ENCODE measurements around the gene PYROXD2.

DNA sequence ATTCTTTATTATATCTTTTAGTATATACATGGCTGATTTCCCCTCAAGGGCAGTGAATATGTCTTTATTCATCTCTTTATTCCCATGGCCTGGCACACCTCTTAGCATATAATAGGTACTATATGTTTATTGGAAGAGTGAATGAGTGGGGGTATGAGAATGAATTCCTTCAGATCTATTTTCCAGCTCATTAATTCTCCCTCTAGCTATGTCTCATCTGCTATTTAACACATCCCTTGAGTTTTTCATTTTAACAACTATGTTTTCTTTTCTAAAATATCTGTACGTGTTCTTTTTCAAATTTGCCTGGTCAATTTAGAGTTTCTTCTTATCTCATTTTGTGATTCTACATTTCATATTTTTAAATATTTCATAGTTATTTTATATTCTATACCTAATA is 17.3 kb upstream of the PYROXD2 start:
- TF ChIP-seq, protein P1, sequence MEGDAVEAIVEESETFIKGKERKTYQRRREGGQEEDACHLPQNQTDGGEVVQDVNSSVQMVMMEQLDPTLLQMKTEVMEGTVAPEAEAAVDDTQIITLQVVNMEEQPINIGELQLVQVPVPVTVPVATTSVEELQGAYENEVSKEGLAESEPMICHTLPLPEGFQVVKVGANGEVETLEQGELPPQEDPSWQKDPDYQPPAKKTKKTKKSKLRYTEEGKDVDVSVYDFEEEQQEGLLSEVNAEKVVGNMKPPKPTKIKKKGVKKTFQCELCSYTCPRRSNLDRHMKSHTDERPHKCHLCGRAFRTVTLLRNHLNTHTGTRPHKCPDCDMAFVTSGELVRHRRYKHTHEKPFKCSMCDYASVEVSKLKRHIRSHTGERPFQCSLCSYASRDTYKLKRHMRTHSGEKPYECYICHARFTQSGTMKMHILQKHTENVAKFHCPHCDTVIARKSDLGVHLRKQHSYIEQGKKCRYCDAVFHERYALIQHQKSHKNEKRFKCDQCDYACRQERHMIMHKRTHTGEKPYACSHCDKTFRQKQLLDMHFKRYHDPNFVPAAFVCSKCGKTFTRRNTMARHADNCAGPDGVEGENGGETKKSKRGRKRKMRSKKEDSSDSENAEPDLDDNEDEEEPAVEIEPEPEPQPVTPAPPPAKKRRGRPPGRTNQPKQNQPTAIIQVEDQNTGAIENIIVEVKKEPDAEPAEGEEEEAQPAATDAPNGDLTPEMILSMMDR (IDR thresholded peaks at IDR 0.05): no peak
- no peak for TF ChIP-seq EP300 (IDR thresholded peaks at IDR 0.05)
- TF ChIP-seq POLR2A (IDR thresholded peaks at IDR 0.05): no peak
